Subcutaneous adipose tissue (tissue), 4 donors: Measurements from ENCODE around the gene GCLM. TPM values are rescaled to one million over a fixed set of nuclear protein-coding genes. Genes with fewer than 3 reads are reported as not detected.

Source experiments
- total RNA-seq, 4 donors: library from RNA; depleted of rRNA; stranded (reverse); fragments of >200 nt; gene quantifications; one replicate each; pipeline ENCODE4 v1.1.0, GENCODE V29; 2016
- TF ChIP-seq, protein P1 (sequence below): fragments of 450-650 bp; IDR thresholded peaks from one replicate; pipeline ENCODE4 v1.5.1; 2016; ENCODE audit warnings: low read depth, mild to moderate bottlenecking, control low read depth, antibody characterized with exemption, moderate library complexity

Gene GCLM
- total RNA-seq, 4 donors from 2014 or later, result 10.7 to 52.5 (median 14.9) TPM

DNA sequence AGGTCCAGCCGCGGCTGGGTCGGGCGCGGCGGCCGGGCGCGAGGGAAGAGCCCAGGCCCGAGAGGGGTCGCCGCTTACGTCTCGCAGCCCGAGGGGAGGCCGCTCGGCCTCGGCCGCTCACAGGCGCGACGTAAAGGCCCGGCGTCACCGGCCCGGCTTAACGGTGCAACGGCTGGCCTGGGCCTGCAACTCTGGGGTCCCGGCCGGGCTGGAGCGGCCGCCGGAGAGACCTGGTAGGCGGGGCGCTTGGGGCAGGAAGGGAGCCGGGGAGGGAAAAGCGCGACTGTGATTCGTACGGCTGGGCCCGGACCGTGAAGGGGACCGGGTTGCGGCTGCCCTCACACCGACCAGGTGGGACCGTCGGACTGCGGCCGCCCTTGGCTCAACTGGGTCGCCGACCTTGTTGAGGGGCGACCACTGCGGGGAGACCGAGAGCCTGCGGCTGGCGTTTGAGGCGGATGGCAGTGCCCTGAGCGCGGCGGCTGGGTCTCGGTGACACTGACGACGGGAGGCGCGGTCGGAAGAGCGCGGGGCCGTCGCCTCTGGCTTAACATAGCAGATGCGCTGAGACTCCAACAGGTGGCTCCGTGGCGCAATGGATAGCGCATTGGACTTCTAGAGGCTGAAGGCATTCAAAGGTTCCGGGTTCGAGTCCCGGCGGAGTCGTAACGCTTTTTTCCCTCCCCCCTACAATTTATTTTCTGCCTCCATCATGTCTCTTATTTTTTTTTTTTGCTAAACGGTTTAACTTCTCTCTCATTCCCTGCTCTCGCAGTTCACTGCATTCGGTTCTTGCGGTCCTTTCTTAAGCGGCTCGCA is 62.0 kb downstream of the GCLM start:
- TF ChIP-seq, protein P1, sequence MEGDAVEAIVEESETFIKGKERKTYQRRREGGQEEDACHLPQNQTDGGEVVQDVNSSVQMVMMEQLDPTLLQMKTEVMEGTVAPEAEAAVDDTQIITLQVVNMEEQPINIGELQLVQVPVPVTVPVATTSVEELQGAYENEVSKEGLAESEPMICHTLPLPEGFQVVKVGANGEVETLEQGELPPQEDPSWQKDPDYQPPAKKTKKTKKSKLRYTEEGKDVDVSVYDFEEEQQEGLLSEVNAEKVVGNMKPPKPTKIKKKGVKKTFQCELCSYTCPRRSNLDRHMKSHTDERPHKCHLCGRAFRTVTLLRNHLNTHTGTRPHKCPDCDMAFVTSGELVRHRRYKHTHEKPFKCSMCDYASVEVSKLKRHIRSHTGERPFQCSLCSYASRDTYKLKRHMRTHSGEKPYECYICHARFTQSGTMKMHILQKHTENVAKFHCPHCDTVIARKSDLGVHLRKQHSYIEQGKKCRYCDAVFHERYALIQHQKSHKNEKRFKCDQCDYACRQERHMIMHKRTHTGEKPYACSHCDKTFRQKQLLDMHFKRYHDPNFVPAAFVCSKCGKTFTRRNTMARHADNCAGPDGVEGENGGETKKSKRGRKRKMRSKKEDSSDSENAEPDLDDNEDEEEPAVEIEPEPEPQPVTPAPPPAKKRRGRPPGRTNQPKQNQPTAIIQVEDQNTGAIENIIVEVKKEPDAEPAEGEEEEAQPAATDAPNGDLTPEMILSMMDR, result no peak

DNA sequence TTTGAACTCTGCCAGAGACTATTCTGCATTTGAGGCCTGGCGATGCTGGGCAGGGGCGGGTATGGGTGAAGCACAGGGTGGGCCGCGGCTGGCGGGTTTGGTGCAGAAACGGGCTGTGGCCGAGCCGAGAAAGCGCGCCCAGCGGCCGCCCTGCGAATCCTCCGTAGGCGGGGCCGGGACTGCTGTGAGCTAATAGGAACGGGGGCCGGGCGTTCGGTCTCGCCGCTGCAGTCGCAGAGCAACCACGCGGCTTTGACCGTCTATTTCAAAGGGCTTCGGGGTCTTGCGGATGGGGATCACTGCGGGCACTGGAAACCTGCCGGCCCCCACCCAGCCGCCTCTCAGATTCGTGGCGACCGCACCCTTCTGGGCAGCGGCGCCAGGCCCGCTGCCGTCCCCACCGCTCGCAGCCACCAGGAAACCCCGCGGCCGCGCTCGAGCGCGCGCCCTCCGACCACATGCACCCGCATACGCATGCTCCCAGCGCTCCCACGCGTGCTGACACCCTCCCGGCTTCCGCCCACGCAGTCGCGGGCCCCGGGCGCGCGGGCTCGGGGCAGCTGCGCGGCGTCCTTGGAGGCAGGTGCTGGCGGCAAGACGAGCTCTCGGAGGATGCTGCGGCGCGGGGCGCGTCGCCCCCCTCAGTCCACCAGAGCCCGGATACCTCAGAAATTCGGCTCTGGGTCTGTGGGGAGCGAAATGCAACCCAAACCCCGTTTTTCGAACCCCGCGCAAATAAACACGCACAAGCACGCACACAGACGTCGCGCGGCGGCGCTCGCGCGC is 62.8 kb downstream of the GCLM start:
- TF ChIP-seq, protein P1, result no peak

DNA sequence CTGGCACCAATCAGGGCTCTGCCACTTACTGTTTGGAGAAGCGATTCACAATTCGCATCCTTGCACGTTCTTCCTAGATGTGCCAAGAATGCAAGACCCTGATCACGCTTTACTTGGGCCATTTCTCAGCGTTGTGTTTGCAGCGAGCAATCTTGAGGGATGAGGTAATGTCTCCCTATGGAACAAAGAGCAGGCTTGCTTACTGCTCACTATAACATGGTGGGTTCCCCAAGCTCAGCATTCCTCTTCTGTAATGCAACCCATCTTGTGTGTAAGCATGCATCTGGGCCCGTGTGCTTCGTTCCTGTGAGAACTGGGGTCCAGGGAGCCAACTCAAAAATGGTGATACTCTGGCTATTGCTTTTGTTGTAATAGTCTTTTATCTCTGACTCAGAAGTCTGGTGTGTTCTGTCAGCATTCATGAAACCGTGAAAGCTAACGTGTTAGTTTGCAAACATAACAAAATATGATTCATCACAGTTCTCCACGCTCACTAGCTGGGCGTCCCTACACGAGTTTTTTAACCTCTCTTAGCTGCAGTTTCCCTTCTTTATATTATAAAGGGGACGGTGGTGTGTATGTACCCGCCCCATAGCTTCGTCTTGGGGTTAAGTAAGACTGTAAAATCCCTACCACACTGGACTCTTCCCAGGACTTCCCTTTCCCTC is 63.6 kb downstream of the GCLM start:
- TF ChIP-seq, protein P1, result no peak

DNA sequence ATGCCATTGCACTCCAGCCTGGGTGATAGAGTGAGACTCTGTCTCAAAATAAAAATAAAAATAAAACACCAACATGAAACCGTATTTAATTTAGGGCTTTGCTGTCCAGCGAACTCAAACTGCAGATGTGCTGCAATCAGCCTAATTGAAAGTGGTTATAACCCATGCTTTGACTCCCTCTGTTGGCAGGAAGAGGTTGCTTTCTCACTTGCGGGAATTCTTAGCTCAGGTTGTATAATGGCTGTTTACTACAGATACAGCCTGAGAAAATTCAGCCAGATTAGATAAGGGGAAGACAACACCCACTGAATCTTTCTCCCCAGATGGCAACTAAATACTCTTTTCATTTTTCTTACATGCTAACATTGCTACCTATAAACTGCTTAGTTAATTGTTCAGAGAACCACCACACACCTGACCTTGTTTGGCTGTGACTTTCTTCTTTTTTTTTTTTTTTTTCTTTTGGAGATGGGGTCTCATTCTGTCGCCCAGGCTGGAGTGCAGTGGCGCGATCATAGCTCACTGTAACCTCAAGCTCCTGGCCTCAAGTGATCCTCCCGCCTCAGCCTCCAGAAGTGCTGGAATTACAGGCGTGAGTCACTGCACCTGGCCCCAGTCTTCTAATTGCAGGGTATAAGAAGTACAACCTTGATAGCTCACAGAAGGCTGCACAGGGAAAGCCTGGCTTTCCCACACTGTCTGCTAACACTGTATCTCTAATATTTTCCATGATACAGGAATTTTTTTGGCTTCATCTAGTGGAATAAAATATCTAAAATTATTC is 64.8 kb downstream of the GCLM start:
- TF ChIP-seq, protein P1, result no peak

DNA sequence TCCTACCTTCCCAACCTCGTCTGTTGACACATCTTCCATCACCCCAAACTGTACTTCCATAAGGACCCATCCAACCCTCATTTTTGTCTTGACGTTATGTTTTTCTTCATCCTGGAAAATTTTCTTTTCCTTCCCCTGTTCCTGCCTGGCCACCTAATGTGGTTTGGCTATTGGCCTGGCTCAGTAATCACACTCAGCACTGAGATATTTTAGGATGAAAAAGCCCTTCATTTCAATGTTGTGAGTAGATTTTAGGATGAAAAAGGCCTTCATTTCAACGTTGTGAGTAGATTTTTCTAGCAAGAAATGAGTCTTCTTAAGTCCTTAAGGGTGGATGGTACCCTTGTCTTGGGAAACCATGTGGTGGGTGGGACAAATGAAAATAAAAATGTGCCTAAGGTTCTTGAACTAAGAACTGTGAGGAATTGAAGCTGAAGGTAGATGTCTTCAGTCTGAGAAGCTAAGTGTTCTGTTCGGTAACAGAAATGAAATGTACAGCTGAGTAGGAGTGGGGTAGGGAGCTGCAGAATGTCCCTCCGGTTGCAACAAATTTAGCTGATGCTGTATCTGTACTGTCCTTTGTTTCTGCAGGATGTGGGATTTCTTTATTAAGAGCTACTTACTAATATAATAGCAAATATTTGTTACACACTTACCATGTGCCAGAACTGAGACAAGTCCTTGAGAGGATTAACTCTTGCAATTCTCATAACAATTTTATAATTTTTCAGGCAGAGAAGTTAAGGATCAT is 66.3 kb downstream of the GCLM start:
- TF ChIP-seq, protein P1, result no peak

DNA sequence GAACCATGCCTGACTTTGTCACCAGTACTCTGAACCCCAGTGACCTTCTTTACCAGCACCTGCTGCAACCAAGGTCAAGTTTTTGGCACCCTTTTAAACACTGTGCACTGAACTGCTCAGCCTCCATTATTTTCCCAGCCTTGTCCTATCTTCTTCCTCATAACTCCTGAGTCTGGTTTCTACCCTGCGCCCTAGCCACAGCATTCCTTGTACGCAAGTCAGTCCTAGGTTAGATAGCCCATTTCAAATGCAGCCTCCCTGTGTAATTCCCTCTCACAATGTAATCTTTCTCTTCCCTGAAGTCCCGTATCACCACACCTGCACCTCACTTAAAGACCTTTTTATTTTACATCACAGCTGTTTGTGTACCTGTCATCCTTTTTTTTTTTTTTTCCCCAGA is 67.5 kb downstream of the GCLM start:
- TF ChIP-seq, protein P1, result no peak
